Panc1 (cell line): ENCODE results near the gene CASP9. TPM values are rescaled to one million over a fixed set of nuclear protein-coding genes. Genes with fewer than 3 reads are reported as not detected.

Source experiments
- ATAC-seq: fragments of 200-7000 bp; cut with Tn5 transposase; 2 replicates; pipeline ENCODE4 v1.9.1; 2020; ENCODE audit warnings: mild to moderate bottlenecking, moderate library complexity
- BruUV-seq: library from RNA; stranded (reverse); fragments of 400-500 nt; replicated peaks from 2 replicates; lab custom pipeline; 2021; lab: Mats Ljungman, UMichigan
- CTCF ChIA-PET: fragments of 300-600 bp; sonication (Branson Sonifier 250); formaldehyde crosslinking; loops from one replicate; lab custom pipeline; 2022; ENCODE audit warnings: antibody characterized with exemption; lab: Charles Lee
- POLR2A ChIA-PET: fragments of 300-600 bp; sonication (Branson Sonifier 250); formaldehyde crosslinking; loops from one replicate; lab custom pipeline; 2022; ENCODE audit warnings: antibody characterized with exemption; lab: Charles Lee
- DNase-seq: peaks from one replicate; pipeline ENCODE4 v3.0.0-alpha.2; 2010; ENCODE audit warnings: low read depth, low spot score
- H3K27ac ChIP-seq: 2 replicates; pipeline ENCODE4 v1.5.1; 2011; ENCODE audit warnings: mild to moderate bottlenecking, low read length, inconsistent platforms
- H3K27me3 ChIP-seq: fragments of 200-500 bp; sonication (Bioruptor generic); 2 replicates; pipeline ENCODE4 v1.6.0; 2014; ENCODE audit warnings: low read length, inconsistent platforms; ENCODE audit not compliant: control insufficient read depth, insufficient read depth
- H3K36me3 ChIP-seq: fragments of 200-500 bp; sonication (Bioruptor generic); 2 replicates; pipeline ENCODE4 v1.5.1; 2014; ENCODE audit warnings: inconsistent platforms, mild to moderate bottlenecking, low read length, moderate library complexity; ENCODE audit not compliant: control insufficient read depth, insufficient read depth
- H3K4me1 ChIP-seq: 2 replicates; pipeline ENCODE4 v1.5.1; 2011; ENCODE audit warnings: inconsistent platforms, mild to moderate bottlenecking, low read length, moderate library complexity; ENCODE audit not compliant: control insufficient read depth, insufficient read depth
- H3K4me3 ChIP-seq, 2 experiments: 2 replicates each; pipeline ENCODE4 v1.5.1; 2011 to 2012; ENCODE audit warnings: low read depth in 2 of 2, low read length in 2 of 2, mild to moderate bottlenecking in 2 of 2, inconsistent platforms in 1 of 2, moderate library complexity in 1 of 2
- H3K9me3 ChIP-seq: fragments of 200-500 bp; sonication (Bioruptor generic); 2 replicates; pipeline ENCODE4 v1.5.1; 2014; ENCODE audit warnings: low read depth, mild to moderate bottlenecking, inconsistent platforms, low read length, moderate library complexity; ENCODE audit not compliant: control insufficient read depth, insufficient read depth
- POLR2AphosphoS5 ChIP-seq: IDR thresholded peaks from 2 replicates; pipeline ENCODE4 v1.6.1; 2012; ENCODE audit warnings: mild to moderate bottlenecking, low read depth, low read length, moderate library complexity
- SIN3A ChIP-seq: IDR thresholded peaks from 2 replicates; pipeline ENCODE4 v1.6.1; 2012; ENCODE audit warnings: low read depth, mild to moderate bottlenecking, low read length, moderate library complexity, borderline replicate concordance; ENCODE audit not compliant: insufficient read depth
- TCF7L2 ChIP-seq: IDR thresholded peaks from 2 replicates; pipeline ENCODE4 v1.6.1; 2011; ENCODE audit warnings: mild to moderate bottlenecking, low read depth, low read length, inconsistent platforms
- in situ Hi-C: cut with HindIII; loops from 2 replicates; pipeline ENCODE4 v1.10.0; 2016; ENCODE audit warnings: low sequenced_read_pairs, low pct_unique_long_range_greater_than_20kb
- intact Hi-C: fragments of 100-400 bp; cut with micrococcal nuclease; formaldehyde crosslinking; loops from one replicate; pipeline ENCODE4 v1.10.0; 2022; ENCODE audit not compliant: unreplicated experiment
- total RNA-seq: library from RNA; stranded (reverse); gene quantifications from one replicate; pipeline ENCODE4 v1.2.1, GENCODE V29; 2021; ENCODE audit not compliant: unreplicated experiment
- TF ChIP-seq, protein P1 (sequence below): fragments of 450-650 bp; IDR thresholded peaks from 2 replicates; pipeline ENCODE4 v1.5.1; 2017; ENCODE audit warnings: mild to moderate bottlenecking
- TF ChIP-seq, protein P2 (sequence below), 2 experiments: IDR thresholded peaks; 2 replicates each; pipeline ENCODE4 v1.6.1; 2011 to 2012; ENCODE audit warnings: low read depth in 2 of 2, control low read depth in 1 of 2, low read length in 1 of 2, mild to moderate bottlenecking in 1 of 2, moderate library complexity in 1 of 2; ENCODE audit not compliant: insufficient read depth in 1 of 2

The CASP9 gene
- total RNA-seq, 1 experiment from 2014 or later: 7.5 TPM

DNA sequence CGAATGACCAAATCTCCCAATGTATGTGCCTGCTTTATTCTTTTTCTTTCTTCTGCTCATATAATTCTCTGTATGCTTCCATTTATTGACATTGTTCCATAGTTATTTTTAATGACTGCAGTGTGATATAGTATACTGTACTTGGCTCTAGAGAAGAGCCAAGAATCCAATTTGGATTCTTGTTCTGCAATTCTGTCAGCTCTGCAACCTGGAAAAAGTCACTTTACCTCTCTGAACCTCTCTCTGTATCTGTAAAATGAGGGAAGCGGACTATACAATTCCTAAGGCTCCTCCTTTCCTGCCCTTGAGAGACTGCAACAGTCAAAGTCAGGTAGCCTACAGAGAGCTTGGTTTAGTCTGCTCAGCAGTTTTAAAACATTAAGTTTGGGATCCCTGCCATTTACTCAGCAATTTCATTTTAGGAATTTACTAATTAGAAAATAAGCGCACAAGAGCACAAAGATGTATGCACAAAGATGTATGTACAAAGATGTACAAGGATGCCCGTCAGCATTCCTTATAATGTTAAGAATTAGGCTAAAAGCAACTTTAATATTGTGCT is 17.3 kb upstream of the CASP9 start:
- no peak for ATAC-seq
- intact Hi-C loops: no loop called here
- DNase-seq: no peak
- no TSS peak for BruUV-seq
- peaks cover 15% of the 10 kb centered on the region for H3K36me3 ChIP-seq
- no peak for TF ChIP-seq SIN3A
- TF ChIP-seq, protein P1, sequence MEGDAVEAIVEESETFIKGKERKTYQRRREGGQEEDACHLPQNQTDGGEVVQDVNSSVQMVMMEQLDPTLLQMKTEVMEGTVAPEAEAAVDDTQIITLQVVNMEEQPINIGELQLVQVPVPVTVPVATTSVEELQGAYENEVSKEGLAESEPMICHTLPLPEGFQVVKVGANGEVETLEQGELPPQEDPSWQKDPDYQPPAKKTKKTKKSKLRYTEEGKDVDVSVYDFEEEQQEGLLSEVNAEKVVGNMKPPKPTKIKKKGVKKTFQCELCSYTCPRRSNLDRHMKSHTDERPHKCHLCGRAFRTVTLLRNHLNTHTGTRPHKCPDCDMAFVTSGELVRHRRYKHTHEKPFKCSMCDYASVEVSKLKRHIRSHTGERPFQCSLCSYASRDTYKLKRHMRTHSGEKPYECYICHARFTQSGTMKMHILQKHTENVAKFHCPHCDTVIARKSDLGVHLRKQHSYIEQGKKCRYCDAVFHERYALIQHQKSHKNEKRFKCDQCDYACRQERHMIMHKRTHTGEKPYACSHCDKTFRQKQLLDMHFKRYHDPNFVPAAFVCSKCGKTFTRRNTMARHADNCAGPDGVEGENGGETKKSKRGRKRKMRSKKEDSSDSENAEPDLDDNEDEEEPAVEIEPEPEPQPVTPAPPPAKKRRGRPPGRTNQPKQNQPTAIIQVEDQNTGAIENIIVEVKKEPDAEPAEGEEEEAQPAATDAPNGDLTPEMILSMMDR: no peak
- TF ChIP-seq, protein P2, sequence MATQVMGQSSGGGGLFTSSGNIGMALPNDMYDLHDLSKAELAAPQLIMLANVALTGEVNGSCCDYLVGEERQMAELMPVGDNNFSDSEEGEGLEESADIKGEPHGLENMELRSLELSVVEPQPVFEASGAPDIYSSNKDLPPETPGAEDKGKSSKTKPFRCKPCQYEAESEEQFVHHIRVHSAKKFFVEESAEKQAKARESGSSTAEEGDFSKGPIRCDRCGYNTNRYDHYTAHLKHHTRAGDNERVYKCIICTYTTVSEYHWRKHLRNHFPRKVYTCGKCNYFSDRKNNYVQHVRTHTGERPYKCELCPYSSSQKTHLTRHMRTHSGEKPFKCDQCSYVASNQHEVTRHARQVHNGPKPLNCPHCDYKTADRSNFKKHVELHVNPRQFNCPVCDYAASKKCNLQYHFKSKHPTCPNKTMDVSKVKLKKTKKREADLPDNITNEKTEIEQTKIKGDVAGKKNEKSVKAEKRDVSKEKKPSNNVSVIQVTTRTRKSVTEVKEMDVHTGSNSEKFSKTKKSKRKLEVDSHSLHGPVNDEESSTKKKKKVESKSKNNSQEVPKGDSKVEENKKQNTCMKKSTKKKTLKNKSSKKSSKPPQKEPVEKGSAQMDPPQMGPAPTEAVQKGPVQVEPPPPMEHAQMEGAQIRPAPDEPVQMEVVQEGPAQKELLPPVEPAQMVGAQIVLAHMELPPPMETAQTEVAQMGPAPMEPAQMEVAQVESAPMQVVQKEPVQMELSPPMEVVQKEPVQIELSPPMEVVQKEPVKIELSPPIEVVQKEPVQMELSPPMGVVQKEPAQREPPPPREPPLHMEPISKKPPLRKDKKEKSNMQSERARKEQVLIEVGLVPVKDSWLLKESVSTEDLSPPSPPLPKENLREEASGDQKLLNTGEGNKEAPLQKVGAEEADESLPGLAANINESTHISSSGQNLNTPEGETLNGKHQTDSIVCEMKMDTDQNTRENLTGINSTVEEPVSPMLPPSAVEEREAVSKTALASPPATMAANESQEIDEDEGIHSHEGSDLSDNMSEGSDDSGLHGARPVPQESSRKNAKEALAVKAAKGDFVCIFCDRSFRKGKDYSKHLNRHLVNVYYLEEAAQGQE (IDR thresholded peaks at IDR 0.05; ENCODE audit: insufficient read depth in 1 of 2, low read depth in 2 of 2, low read length in 1 of 2): no peak
- H3K4me1 ChIP-seq: no peaks in the 10 kb centered on the region
- CTCF ChIA-PET: no interaction called here
- H3K9me3 ChIP-seq: no peaks in the 10 kb centered on the region
- POLR2A ChIA-PET: no interaction called here
- H3K4me3 ChIP-seq: no peak overlapping the region
- no peaks in the 10 kb centered on the region for H3K27me3 ChIP-seq
- no peak overlapping the region for H3K27ac ChIP-seq
- in situ Hi-C loops: no loop called here

DNA sequence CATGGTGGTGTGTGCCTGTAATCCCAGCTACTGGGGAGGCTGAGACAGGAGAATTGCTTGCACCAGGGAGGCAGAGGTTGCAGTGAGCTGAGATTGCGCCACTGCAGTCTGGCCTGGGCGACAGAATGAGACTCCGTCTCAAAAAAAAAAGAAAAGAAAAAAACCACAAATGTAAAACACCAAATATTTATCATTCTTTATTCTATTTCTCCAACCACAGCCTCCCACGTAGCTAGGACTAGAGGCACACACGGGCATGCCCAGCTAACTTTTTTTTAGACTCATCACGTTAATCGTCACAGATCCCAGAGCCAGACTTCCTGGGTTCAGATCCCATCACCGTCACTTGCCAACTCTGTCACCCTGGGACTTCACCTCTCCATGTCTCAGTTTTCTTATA is 16.2 kb upstream of the CASP9 start:
- ATAC-seq: no peak
- TF ChIP-seq SIN3A (no peak), POLR2AphosphoS5 (no peak), TCF7L2 (no peak)
- TF ChIP-seq, protein P1: no peak
- TF ChIP-seq, protein P2 (IDR thresholded peaks at IDR 0.05; ENCODE audit: insufficient read depth in 1 of 2, low read depth in 2 of 2, low read length in 1 of 2): no peak
- H3K27ac ChIP-seq: no peak overlapping the region
- ChIA-PET CTCF (no interaction called here), POLR2A (no interaction called here)
- DNase-seq: no peak
- intact Hi-C loops: no loop called here
- H3K36me3 ChIP-seq: peaks cover 14% of the 10 kb centered on the region
- H3K4me3 ChIP-seq: no peak overlapping the region
- no TSS peak for BruUV-seq
- in situ Hi-C loops: no loop called here
- H3K27me3 ChIP-seq: no peaks in the 10 kb centered on the region
- H3K9me3 ChIP-seq: no peaks in the 10 kb centered on the region
- no peaks in the 10 kb centered on the region for H3K4me1 ChIP-seq
